NCI-H2196 treated with DMSO at 0.1 percent for 48 hours (cell line): Measurements from ENCODE around the gene POU3F3.

Experiments used
- DNase-seq: peaks from one replicate; lab custom pipeline; 2025; ENCODE audit not compliant: unreplicated experiment; lab: John Stamatoyannopoulos, UW

POU3F3 gene

GRCh38 chr2:104853534-104854497, at the start of gene POU3F3:
Gene POU3F3, plus strand, starts transcription at chr2:104854115. Its CDS starts 1,396 bp downstream, at chr2:104855511.
- DNase-seq = no peak

- no peak for DNase-seq
Measured at GRCh38 chr2:104804148-104804890, 49.6 kb upstream of the POU3F3 start.

- DNase-seq = no peak
Measured at GRCh38 chr2:104812286-104812685, 41.6 kb upstream of the POU3F3 start.

DNA sequence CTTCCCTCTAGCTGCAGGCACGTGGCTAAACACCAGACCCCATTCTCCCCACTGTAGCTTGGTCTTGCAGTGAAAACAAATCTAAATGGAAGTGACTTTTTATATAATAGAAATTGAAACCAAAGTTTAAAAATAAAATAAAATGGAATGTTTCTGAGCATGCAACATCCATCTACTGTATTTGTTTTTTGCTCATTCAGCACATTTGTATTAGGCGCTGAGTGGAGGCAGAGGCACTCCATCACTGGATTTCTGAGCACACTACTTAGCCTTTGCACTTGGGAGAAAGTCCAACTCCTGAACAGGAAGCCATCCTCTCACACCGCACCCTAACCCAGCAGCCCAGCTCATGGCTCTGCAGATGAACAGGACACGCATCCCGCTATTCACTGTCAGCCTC, 37.8 kb upstream of the POU3F3 start:
- DNase-seq = no peak

DNA sequence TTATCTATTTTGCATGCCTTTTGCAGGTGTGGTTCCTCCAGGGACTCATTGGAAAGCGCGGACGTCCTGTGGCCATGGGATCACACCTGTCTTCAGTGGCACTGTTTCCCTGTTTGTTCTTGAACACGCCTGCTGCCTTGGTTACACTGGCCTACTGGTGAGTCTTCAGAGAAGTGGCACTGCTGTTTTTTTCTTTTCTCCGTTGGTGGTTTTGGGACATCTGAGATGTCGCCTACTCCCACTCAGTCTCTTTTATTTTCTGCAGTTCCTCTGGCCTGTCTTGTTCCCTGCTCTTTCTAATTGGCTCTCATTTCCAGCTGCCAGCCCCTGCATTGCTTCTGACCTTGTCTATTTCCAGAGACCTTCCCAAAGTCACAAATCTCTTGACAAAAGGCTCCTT, 35.7 kb upstream of the POU3F3 start:
- DNase-seq = no peak

DNA sequence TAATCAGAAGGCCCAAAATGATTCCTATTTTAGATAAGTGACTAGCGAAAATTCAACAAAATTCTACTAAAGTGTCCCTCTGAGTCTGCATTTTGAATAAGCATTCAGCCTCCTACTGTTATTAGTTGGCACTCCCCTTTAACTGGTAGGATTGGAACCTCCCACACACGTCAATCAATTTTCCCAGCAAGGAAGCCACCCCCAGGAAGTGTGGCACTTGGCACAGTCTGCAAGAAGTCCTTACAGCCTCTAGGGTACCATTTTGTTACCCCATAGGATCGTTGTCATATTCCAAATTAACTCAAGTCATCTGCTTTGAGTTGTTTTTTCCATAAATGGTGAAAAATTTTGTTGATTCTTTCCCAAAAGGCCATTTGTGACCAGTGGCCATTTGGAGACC, 33.8 kb upstream of the POU3F3 start:
- DNase-seq = no peak

- no peak for DNase-seq
Measured at GRCh38 chr2:104825124-104825865, 28.6 kb upstream of the POU3F3 start.

- DNase-seq = no peak
Measured at GRCh38 chr2:104826016-104826415, 27.9 kb upstream of the POU3F3 start.

- DNase-seq = no peak
Measured at GRCh38 chr2:104831742-104832141, 22.2 kb upstream of the POU3F3 start.

- no peak for DNase-seq
Measured at GRCh38 chr2:104834431-104835153, 19.3 kb upstream of the POU3F3 start.

DNA sequence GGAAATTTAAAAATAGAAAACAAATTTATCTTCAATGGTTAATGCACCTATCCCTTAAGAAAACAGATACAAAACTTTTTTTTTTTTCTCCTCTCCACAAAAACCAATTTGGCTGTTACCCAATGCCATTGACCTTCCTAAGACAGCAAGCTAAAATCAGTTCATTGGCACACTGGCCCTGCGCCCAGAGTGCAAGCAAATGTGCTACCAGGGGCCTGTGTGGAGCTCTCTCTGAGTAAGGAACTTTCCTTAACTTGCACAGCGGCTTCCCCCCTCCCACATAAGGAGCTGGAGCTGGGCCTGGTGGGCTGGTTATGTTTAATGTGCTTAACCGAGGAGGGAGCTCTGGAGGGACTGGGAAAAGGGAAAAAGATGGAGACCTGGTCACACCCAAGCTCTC, 17.6 kb upstream of the POU3F3 start:
- DNase-seq = no peak

GRCh38 chr2:104836841-104837240, 17.1 kb upstream of the POU3F3 start:
- DNase-seq = no peak

GRCh38 chr2:104840156-104840555, 13.8 kb upstream of the POU3F3 start:
- no peak for DNase-seq

- no peak for DNase-seq
Measured at GRCh38 chr2:104840893-104841585, 12.9 kb upstream of the POU3F3 start.

- no peak for DNase-seq
Measured at GRCh38 chr2:104841744-104842143, 12.2 kb upstream of the POU3F3 start.

DNA sequence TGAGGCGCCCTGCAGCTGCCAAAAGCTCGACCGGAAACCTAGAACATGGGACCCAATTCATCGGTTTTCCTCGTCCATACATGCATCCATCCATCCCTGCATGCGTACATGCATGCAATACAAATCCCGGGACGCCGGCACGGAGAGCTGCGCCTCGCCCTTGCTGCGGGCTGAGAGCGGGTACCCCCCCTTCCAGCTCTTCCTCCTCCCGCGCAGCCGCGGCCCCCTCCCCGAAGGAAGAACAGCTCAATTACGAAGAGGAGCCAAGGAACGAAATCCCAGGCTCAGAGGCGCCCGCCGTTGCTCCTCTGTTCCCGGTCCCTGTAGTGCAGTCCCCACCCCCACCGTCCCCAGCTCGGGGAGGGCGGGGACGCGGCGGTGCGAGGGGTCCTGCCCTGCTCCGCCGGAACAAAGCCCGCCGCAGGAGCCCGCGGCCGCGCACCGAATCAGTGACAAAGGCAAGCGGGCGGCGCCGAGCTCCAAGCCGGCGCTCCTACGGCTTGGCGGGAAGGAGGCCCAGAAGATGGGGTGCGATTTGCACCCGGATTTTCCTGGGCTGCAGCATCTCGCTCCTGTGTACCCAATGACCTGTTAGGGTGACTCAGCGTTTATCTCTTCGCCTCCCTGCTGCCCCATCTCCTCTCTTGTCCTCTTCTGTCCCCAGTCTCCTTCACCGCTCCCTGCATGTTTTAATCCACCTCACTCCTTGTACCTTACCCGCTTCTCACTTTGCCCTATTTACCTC, 8.9 kb upstream of the POU3F3 start:
- no peak for DNase-seq

DNA sequence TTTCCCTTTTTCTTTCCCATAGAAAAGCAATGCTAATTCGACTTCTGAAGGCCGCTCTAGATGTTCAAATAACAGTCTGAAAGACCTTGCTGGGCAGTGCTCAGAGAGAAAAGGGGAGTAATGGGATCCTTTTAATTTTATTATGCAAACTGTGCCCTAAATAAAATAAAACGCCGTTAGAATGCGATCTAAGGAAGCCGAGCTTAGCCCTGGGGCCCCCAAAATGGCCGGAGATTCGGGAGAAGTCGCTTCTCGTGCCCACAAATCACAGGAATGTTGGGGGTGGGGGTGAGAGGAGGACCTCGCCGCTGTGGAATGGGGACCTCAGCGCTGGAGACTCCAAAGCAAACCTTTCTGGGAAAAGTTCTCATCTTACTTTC, 8.4 kb upstream of the POU3F3 start:
- DNase-seq = no peak

- DNase-seq = no peak
Measured at GRCh38 chr2:104845946-104846785, 7.7 kb upstream of the POU3F3 start.
